Peyer's patch (tissue), 4 donors: ENCODE data around the gene BCKDHB. TPM values are rescaled to one million over a fixed set of nuclear protein-coding genes. Genes with fewer than 3 reads are reported as not detected.

Experiments used
- DNase-seq, 3 donors: peaks; one replicate each; pipeline ENCODE4 v3.0.0-alpha.2; 2017 to 2019
- H3K27ac ChIP-seq, 4 donors: fragments of 200-600 bp; sonication (generic); one replicate each; pipeline ENCODE4 v1.5.1; 2016 to 2019
- H3K27me3 ChIP-seq, 2 donors: fragments of 200-600 bp; sonication (generic); one replicate each; pipeline ENCODE4 v1.5.1; 2019
- H3K36me3 ChIP-seq, 3 donors: fragments of 200-600 bp; sonication (generic); one replicate each; pipeline ENCODE4 v1.5.1; 2016 to 2019
- H3K4me1 ChIP-seq, 4 donors: fragments of 200-600 bp; sonication (generic); one replicate each; pipeline ENCODE4 v1.5.1; 2016 to 2019
- H3K4me3 ChIP-seq, 4 donors: fragments of 200-600 bp; sonication (generic); 1 replicate in 3 of 4; 2 replicates in 1 of 4; pipeline ENCODE4 v1.5.1; 2016 to 2019; ENCODE audit warnings: mild to moderate bottlenecking in 1 of 4
- H3K9me3 ChIP-seq, 4 donors: fragments of 200-600 bp; sonication (generic); one replicate each; pipeline ENCODE4 v1.5.1; 2016 to 2019; ENCODE audit warnings: mild to moderate bottlenecking in 1 of 4
- POLR2A ChIP-seq, 2 donors: fragments of 450-650 bp; IDR thresholded peaks; one replicate each; pipeline ENCODE4 v1.5.1; 2017; ENCODE audit warnings: antibody characterized with exemption in 2 of 2, mild to moderate bottlenecking in 2 of 2, moderate library complexity in 2 of 2
- total RNA-seq, 4 donors: library from RNA; depleted of rRNA; stranded (reverse); fragments of >200 nt; gene quantifications; one replicate each; pipeline ENCODE4 v1.1.0, GENCODE V29; 2016
- TF ChIP-seq, protein P1 (sequence below), 6 experiments: fragments of 450-650 bp in 4 of 6; fragments of 200-600 bp in 2 of 6; sonication (generic) in 1 of 6; IDR thresholded peaks; one replicate each; pipeline ENCODE4 v1.5.1; 2017 to 2019; ENCODE audit warnings: antibody characterized with exemption in 6 of 6, mild to moderate bottlenecking in 3 of 6, moderate library complexity in 1 of 6

BCKDHB gene
- total RNA-seq, 4 donors from 2014 or later, result 13.3 to 31.8 (median 20.1) TPM

GRCh38 chr6:80263585-80263984 lies 157.1 kb downstream of the BCKDHB start:
- no peak for DNase-seq
- Histone ChIP-seq H3K36me3 (no peaks in the 10 kb centered on the region), H3K4me3 (no peak overlapping the region), H3K4me1 (no peaks in the 10 kb centered on the region), H3K27ac (no peak overlapping the region), H3K9me3 (no peaks in the 10 kb centered on the region), H3K27me3 (no peaks in the 10 kb centered on the region)
- no peak for TF ChIP-seq POLR2A (IDR thresholded peaks at IDR 0.05)
- TF ChIP-seq, protein P1, sequence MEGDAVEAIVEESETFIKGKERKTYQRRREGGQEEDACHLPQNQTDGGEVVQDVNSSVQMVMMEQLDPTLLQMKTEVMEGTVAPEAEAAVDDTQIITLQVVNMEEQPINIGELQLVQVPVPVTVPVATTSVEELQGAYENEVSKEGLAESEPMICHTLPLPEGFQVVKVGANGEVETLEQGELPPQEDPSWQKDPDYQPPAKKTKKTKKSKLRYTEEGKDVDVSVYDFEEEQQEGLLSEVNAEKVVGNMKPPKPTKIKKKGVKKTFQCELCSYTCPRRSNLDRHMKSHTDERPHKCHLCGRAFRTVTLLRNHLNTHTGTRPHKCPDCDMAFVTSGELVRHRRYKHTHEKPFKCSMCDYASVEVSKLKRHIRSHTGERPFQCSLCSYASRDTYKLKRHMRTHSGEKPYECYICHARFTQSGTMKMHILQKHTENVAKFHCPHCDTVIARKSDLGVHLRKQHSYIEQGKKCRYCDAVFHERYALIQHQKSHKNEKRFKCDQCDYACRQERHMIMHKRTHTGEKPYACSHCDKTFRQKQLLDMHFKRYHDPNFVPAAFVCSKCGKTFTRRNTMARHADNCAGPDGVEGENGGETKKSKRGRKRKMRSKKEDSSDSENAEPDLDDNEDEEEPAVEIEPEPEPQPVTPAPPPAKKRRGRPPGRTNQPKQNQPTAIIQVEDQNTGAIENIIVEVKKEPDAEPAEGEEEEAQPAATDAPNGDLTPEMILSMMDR (IDR thresholded peaks at IDR 0.05), result no peak

DNA sequence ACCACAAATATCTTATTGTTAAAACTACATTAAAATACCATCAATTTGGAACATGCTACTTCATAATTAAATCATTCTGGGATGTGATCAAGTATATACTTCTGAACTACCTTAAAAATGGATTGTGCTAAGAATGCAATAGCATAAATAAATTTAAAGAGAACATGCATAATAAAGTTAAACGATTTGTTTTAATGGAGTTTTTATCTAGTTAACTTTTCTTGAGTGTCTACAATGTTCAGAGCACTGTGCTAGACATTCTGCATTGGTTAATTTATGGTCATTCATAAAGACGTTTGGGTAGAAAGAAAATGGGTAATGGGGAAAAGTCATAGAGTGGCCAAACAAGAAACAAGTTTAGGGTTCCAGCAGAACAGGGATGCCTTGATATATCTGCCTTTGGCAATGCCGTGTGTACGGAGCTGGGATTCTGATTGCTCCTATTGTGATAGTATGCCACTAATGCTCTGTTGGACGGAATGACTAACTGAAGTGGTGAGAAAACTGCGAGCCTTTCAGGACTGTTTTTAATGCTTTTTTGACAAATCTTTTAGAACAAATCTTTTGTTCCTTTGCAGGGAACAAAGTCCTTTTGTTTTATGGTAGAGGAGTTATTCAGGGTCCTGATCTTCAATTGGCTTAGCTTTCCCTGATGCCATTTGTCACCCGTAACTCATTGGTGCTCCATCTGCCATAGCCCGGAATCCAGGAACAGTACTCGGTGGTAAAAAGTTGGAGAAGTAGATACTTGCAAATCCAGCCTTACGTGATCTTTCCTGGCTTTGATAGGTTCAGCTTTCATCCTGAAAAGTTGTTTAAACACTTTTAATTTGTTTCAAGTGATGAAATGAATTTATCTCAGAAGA lies 162.6 kb downstream of the BCKDHB start:
- Histone ChIP-seq H3K4me3 (no peak overlapping the region), H3K9me3 (no peaks in the 10 kb centered on the region), H3K36me3 (no peaks in the 10 kb centered on the region), H3K27me3 (no peaks in the 10 kb centered on the region), H3K27ac (no peak overlapping the region), H3K4me1 (no peaks in the 10 kb centered on the region)
- TF ChIP-seq, protein P1 (IDR thresholded peaks at IDR 0.05), result no peak
- no peak for TF ChIP-seq POLR2A (IDR thresholded peaks at IDR 0.05)
- no peak for DNase-seq

DNA sequence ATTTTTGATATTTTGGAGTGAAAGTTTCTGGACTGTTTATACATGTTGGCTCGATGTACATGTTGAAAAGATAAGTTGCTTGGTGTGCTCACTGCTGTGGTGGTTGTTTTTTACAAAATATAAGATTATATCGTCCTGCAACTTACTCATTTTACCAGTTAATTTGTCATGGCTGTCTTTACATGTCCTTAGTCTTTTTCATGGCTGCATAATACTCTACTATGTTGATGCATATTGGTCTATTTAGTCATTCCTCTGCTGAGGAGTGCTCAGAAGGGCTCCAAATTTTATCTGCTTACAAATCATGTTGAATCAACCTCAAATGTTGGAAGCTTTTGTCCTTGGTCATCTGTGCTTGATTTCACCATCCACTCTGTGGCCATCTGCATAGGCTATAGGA lies 164.6 kb downstream of the BCKDHB start:
- Histone ChIP-seq H3K36me3 (no peaks in the 10 kb centered on the region), H3K4me1 (no peaks in the 10 kb centered on the region), H3K4me3 (no peak overlapping the region), H3K27me3 (no peaks in the 10 kb centered on the region), H3K27ac (no peak overlapping the region), H3K9me3 (no peaks in the 10 kb centered on the region)
- no peak for DNase-seq
- TF ChIP-seq, protein P1 (IDR thresholded peaks at IDR 0.05), result no peak
- no peak for TF ChIP-seq POLR2A (IDR thresholded peaks at IDR 0.05)

- H3K36me3 ChIP-seq, result no peaks in the 10 kb centered on the region
- H3K4me1 ChIP-seq, result no peaks in the 10 kb centered on the region
- H3K4me3 ChIP-seq, result no peak overlapping the region
- no peaks in the 10 kb centered on the region for H3K9me3 ChIP-seq
- DNase-seq, result no peak
- H3K27me3 ChIP-seq, result no peaks in the 10 kb centered on the region
- TF ChIP-seq, protein P1 (IDR thresholded peaks at IDR 0.05), result no peak
- no peak for TF ChIP-seq POLR2A (IDR thresholded peaks at IDR 0.05)
- no peak overlapping the region for H3K27ac ChIP-seq
Observed at GRCh38 chr6:80272988-80273387, 166.5 kb downstream of the BCKDHB start.

GRCh38 chr6:80276861-80277260 lies 170.4 kb downstream of the BCKDHB start:
- H3K4me3 ChIP-seq, result no peak overlapping the region
- H3K4me1 ChIP-seq, result no peaks in the 10 kb centered on the region
- H3K27ac ChIP-seq, result no peak overlapping the region
- no peaks in the 10 kb centered on the region for H3K36me3 ChIP-seq
- H3K9me3 ChIP-seq, result no peaks in the 10 kb centered on the region
- TF ChIP-seq, protein P1 (IDR thresholded peaks at IDR 0.05), result no peak
- no peak for TF ChIP-seq POLR2A (IDR thresholded peaks at IDR 0.05)
- no peaks in the 10 kb centered on the region for H3K27me3 ChIP-seq
- DNase-seq, result no peak
